Mesenchymal stem cell (in vitro differentiated cells and primary cell): ENCODE data around the gene IL1RAP.

ENCODE experiments used
- DNase-seq: peaks from one replicate; pipeline ENCODE4 v3.0.0-alpha.2; 2013
- H2AFZ ChIP-seq: one replicate; pipeline ENCODE4 v1.6.1; 2013; ENCODE audit warnings: low read depth, mild to moderate bottlenecking, control low read depth, inconsistent platforms, low read length, moderate library complexity
- H2AK5ac ChIP-seq: 2 replicates; pipeline ENCODE4 v1.6.1; 2013; ENCODE audit warnings: low read length, moderate library complexity, mild to moderate bottlenecking, inconsistent platforms; ENCODE audit not compliant: severe bottlenecking
- H2BK120ac ChIP-seq: one replicate; pipeline ENCODE4 v1.6.1; 2013; ENCODE audit warnings: low read depth, mild to moderate bottlenecking, inconsistent platforms, low read length, moderate library complexity
- H2BK12ac ChIP-seq, 2 experiments: one replicate each; pipeline ENCODE4 v1.6.1; 2013; ENCODE audit warnings: inconsistent platforms in 2 of 2, low read length in 2 of 2, mild to moderate bottlenecking in 2 of 2, moderate library complexity in 2 of 2, control low read depth in 1 of 2
- H2BK15ac ChIP-seq: one replicate; pipeline ENCODE4 v1.6.1; 2013; ENCODE audit warnings: mild to moderate bottlenecking, low read depth, inconsistent platforms; ENCODE audit not compliant: poor library complexity, severe bottlenecking
- H2BK5ac ChIP-seq: 2 replicates; pipeline ENCODE4 v1.6.1; 2013; ENCODE audit warnings: low read depth, mild to moderate bottlenecking, low read length, control low read depth, inconsistent platforms; ENCODE audit not compliant: poor library complexity, severe bottlenecking
- H3K14ac ChIP-seq, 2 experiments: one replicate each; pipeline ENCODE4 v1.6.1; 2013; ENCODE audit warnings: inconsistent platforms in 2 of 2, low read length in 2 of 2, control low read depth in 1 of 2, mild to moderate bottlenecking in 1 of 2, moderate library complexity in 1 of 2
- H3K18ac ChIP-seq, 2 experiments: one replicate each; pipeline ENCODE4 v1.6.1; 2013; ENCODE audit warnings: inconsistent platforms in 2 of 2, low read length in 2 of 2, control low read depth in 1 of 2, low read depth in 1 of 2, mild to moderate bottlenecking in 1 of 2
- H3K23ac ChIP-seq, 2 experiments: one replicate each; pipeline ENCODE4 v1.6.1; 2013; ENCODE audit warnings: inconsistent platforms in 2 of 2, low read length in 2 of 2, mild to moderate bottlenecking in 2 of 2, moderate library complexity in 2 of 2, control low read depth in 1 of 2
- H3K27ac ChIP-seq: 2 replicates; pipeline ENCODE4 v1.5.1; 2013; ENCODE audit warnings: mild to moderate bottlenecking, moderate library complexity, low read length, control low read depth, inconsistent platforms; ENCODE audit not compliant: poor library complexity, severe bottlenecking
- H3K27me3 ChIP-seq, 2 experiments: 2 replicates each; pipeline versions ENCODE4 v1.6.1 to v1.7.0; 2013; ENCODE audit warnings: low read length in 2 of 2, mild to moderate bottlenecking in 2 of 2, moderate library complexity in 2 of 2, control low read depth in 1 of 2, inconsistent platforms in 1 of 2; ENCODE audit not compliant: control insufficient read depth in 1 of 2, insufficient read depth in 1 of 2
- H3K36me3 ChIP-seq, 2 experiments: 2 replicates each; pipeline versions ENCODE4 v1.6.1 to v1.7.0; 2013; ENCODE audit warnings: low read length in 2 of 2, control low read depth in 1 of 2, inconsistent platforms in 1 of 2, low read depth in 1 of 2, mild to moderate bottlenecking in 1 of 2; ENCODE audit not compliant: insufficient read depth in 2 of 2, control insufficient read depth in 1 of 2
- H3K4ac ChIP-seq, 2 experiments: one replicate each; pipeline ENCODE4 v1.6.1; 2013; ENCODE audit warnings: inconsistent platforms in 2 of 2, low read length in 2 of 2, mild to moderate bottlenecking in 2 of 2, moderate library complexity in 2 of 2, control low read depth in 1 of 2, low read depth in 1 of 2
- H3K4me1 ChIP-seq: 2 replicates; pipeline ENCODE4 v1.6.1; 2013; ENCODE audit warnings: low read depth, low read length, control low read depth; ENCODE audit not compliant: control insufficient read depth, insufficient read depth
- H3K4me2 ChIP-seq: 2 replicates; pipeline ENCODE4 v1.6.1; 2013; ENCODE audit warnings: low read length, mild to moderate bottlenecking, inconsistent platforms; ENCODE audit not compliant: poor library complexity, severe bottlenecking
- H3K4me3 ChIP-seq, 2 experiments: 2 replicates each; pipeline versions ENCODE4 v1.5.1 to v1.7.0; 2013; ENCODE audit warnings: low read length in 2 of 2, mild to moderate bottlenecking in 2 of 2, control low read depth in 1 of 2, low read depth in 1 of 2; ENCODE audit not compliant: insufficient read depth in 1 of 2
- H3K79me1 ChIP-seq: replicated peaks from 2 replicates; pipeline ENCODE4 v1.6.1; 2013; ENCODE audit warnings: mild to moderate bottlenecking, control low read depth, low read length, inconsistent platforms; ENCODE audit not compliant: poor library complexity, severe bottlenecking
- H3K9ac ChIP-seq: 2 replicates; pipeline ENCODE4 v1.7.0; 2013; ENCODE audit warnings: mild to moderate bottlenecking, low read length, moderate library complexity
- H3K9me3 ChIP-seq: 2 replicates; pipeline ENCODE4 v1.7.0; 2013; ENCODE audit warnings: mild to moderate bottlenecking, low read length; ENCODE audit not compliant: control insufficient read depth
- H4K8ac ChIP-seq: one replicate; pipeline ENCODE4 v1.6.1; 2013; ENCODE audit warnings: inconsistent platforms, mild to moderate bottlenecking, low read length, moderate library complexity
- H4K91ac ChIP-seq: one replicate; pipeline ENCODE4 v1.6.1; 2013; ENCODE audit warnings: mild to moderate bottlenecking, low read length, inconsistent platforms
- WGBS: methylation state at CpG from one replicate; pipeline ENCODE4 v1.1.7; 2013; ENCODE audit warnings: mixed read lengths; 5-methylcytosine and 5-hydroxymethylcytosine counted together

The IL1RAP gene

GRCh38 chr3:190495354-190495753 lies 18.5 kb upstream of the IL1RAP start:
- H3K9ac ChIP-seq, result no peak overlapping the region
- no peak overlapping the region for H3K14ac ChIP-seq
- no peak overlapping the region for H2BK5ac ChIP-seq
- no peak overlapping the region for H2BK15ac ChIP-seq
- no peak overlapping the region for H2BK120ac ChIP-seq
- no peak overlapping the region for H3K27ac ChIP-seq
- no peak overlapping the region for H3K18ac ChIP-seq
- H3K4me2 ChIP-seq, result no peak overlapping the region
- H3K79me1 ChIP-seq, result no peaks in the 10 kb centered on the region
- no peak overlapping the region for H4K91ac ChIP-seq
- peaks cover 2% of the 10 kb centered on the region for H3K4me1 ChIP-seq
- H3K27me3 ChIP-seq, result no peaks in the 10 kb centered on the region
- H3K23ac ChIP-seq, result no peak overlapping the region
- H2BK12ac ChIP-seq, result no peak overlapping the region
- no peak overlapping the region for H3K4me3 ChIP-seq
- H3K9me3 ChIP-seq, result no peaks in the 10 kb centered on the region
- no peak for DNase-seq
- no peaks in the 10 kb centered on the region for H3K36me3 ChIP-seq
- H2AK5ac ChIP-seq, result no peak overlapping the region
- H4K8ac ChIP-seq, result no peak overlapping the region
- no peak overlapping the region for H2AFZ ChIP-seq
- H3K4ac ChIP-seq, result no peak overlapping the region

- Histone ChIP-seq H2AFZ (no peak overlapping the region), H3K23ac (no peak overlapping the region), H2BK5ac (no peak overlapping the region), H3K27me3 (no peaks in the 10 kb centered on the region), H3K4me3 (no peak overlapping the region), H3K79me1 (no peaks in the 10 kb centered on the region), H2BK12ac (no peak overlapping the region), H3K4ac (no peak overlapping the region), H3K18ac (no peak overlapping the region), H3K9ac (no peak overlapping the region), H3K4me1 (peaks cover 2% of the 10 kb centered on the region), H3K14ac (no peak overlapping the region), H4K8ac (no peak overlapping the region), H2BK120ac (no peak overlapping the region), H3K36me3 (no peaks in the 10 kb centered on the region), H3K4me2 (no peak overlapping the region), H3K27ac (no peak overlapping the region), H4K91ac (no peak overlapping the region), H2AK5ac (no peak overlapping the region), H2BK15ac (no peak overlapping the region), H3K9me3 (no peaks in the 10 kb centered on the region)
- DNase-seq, result no peak
- WGBS, result 97% methylated on average over 4 of the region's 5 CpGs
Measured at GRCh38 chr3:190495796-190496195, 18.1 kb upstream of the IL1RAP start.

- 45% methylated on average over 1 of the region's 1 CpG for WGBS
- Histone ChIP-seq H3K79me1 (no peaks in the 10 kb centered on the region), H2AK5ac (no peak overlapping the region), H3K36me3 (no peaks in the 10 kb centered on the region), H4K8ac (no peak overlapping the region), H3K18ac (no peak overlapping the region), H3K27ac (no peak overlapping the region), H3K27me3 (no peaks in the 10 kb centered on the region), H3K14ac (no peak overlapping the region), H3K9ac (no peak overlapping the region), H2AFZ (no peak overlapping the region), H3K4ac (no peak overlapping the region), H3K4me2 (no peak overlapping the region), H3K4me1 (no peaks in the 10 kb centered on the region), H4K91ac (no peak overlapping the region), H3K4me3 (no peak overlapping the region), H2BK5ac (no peak overlapping the region), H2BK12ac (no peak overlapping the region), H2BK120ac (no peak overlapping the region), H3K23ac (no peak overlapping the region), H3K9me3 (no peaks in the 10 kb centered on the region), H2BK15ac (no peak overlapping the region)
- no peak for DNase-seq
Measured at GRCh38 chr3:190496859-190497258, 17.0 kb upstream of the IL1RAP start.

- no peak overlapping the region for H3K23ac ChIP-seq
- H3K4me2 ChIP-seq, result no peak overlapping the region
- no peak overlapping the region for H2BK12ac ChIP-seq
- H3K14ac ChIP-seq, result no peak overlapping the region
- H2BK5ac ChIP-seq, result no peak overlapping the region
- no peak overlapping the region for H3K27ac ChIP-seq
- H3K9me3 ChIP-seq, result no peaks in the 10 kb centered on the region
- no peak for DNase-seq
- H2BK15ac ChIP-seq, result no peak overlapping the region
- no peaks in the 10 kb centered on the region for H3K79me1 ChIP-seq
- H3K18ac ChIP-seq, result no peak overlapping the region
- no peak overlapping the region for H4K91ac ChIP-seq
- WGBS, result 85% methylated on average over 3 of the region's 3 CpGs
- no peaks in the 10 kb centered on the region for H3K27me3 ChIP-seq
- no peak overlapping the region for H3K9ac ChIP-seq
- no peak overlapping the region for H2AK5ac ChIP-seq
- no peaks in the 10 kb centered on the region for H3K4me1 ChIP-seq
- H4K8ac ChIP-seq, result no peak overlapping the region
- H3K4me3 ChIP-seq, result no peak overlapping the region
- no peak overlapping the region for H2BK120ac ChIP-seq
- no peak overlapping the region for H2AFZ ChIP-seq
- no peaks in the 10 kb centered on the region for H3K36me3 ChIP-seq
- no peak overlapping the region for H3K4ac ChIP-seq
Measured at GRCh38 chr3:190497811-190498210, 16.1 kb upstream of the IL1RAP start.
